HepG2 (cell line): ENCODE data around the gene LAMC3. TPM values are rescaled to one million over a fixed set of nuclear protein-coding genes. Genes with fewer than 3 reads are reported as not detected.

ENCODE experiments used
- AHR ChIP-seq: IDR thresholded peaks from 2 replicates; pipeline ENCODE4 v1.6.1; 2018; ENCODE audit warnings: missing genetic modification reagents, missing compliant biosample characterization
- CBX5 ChIP-seq: sonication (generic); formaldehyde crosslinking; IDR thresholded peaks from 2 replicates; pipeline ENCODE4 v1.4.0; 2020; ENCODE audit warnings: missing genetic modification reagents, borderline replicate concordance
- CREB1 ChIP-seq, 2 experiments: fragments of 450-650 bp in 1 of 2; IDR thresholded peaks; 2 replicates each; pipeline ENCODE4 v1.6.1; 2016 to 2017; ENCODE audit warnings: control low read depth in 1 of 2, mild to moderate bottlenecking in 1 of 2, missing compliant biosample characterization in 1 of 2, missing genetic modification characterization in 1 of 2
- GTF3A ChIP-seq: sonication (generic); formaldehyde crosslinking; conservative IDR thresholded peaks from 2 replicates; pipeline ENCODE4 v1.4.0; 2020; ENCODE audit warnings: mild to moderate bottlenecking, missing genetic modification reagents
- HMG20A ChIP-seq: IDR thresholded peaks from 2 replicates; pipeline ENCODE4 v1.6.1; 2016; ENCODE audit warnings: borderline replicate concordance
- NBN ChIP-seq: fragments of 450-650 bp; conservative IDR thresholded peaks from 2 replicates; pipeline ENCODE4 v1.6.1; 2017
- NFE2L2 ChIP-seq: fragments of 150-350 bp; IDR thresholded peaks from 2 replicates; pipeline ENCODE4 v1.6.1; 2014; ENCODE audit warnings: low read length
- PBX2 ChIP-seq: IDR thresholded peaks from 2 replicates; pipeline ENCODE4 v1.6.1; 2016; ENCODE audit warnings: control low read depth
- SNAPC5 ChIP-seq: sonication (generic); formaldehyde crosslinking; IDR thresholded peaks from 2 replicates; pipeline ENCODE4 v1.8.1; 2023; ENCODE audit warnings: mild to moderate bottlenecking, missing genetic modification reagents, borderline replicate concordance
- SP140L ChIP-seq: sonication (generic); formaldehyde crosslinking; IDR thresholded peaks from 2 replicates; pipeline ENCODE4 v1.4.0; 2020; ENCODE audit warnings: missing genetic modification reagents, borderline replicate concordance
- SP4 ChIP-seq: sonication (generic); formaldehyde crosslinking; IDR thresholded peaks from 2 replicates; pipeline ENCODE4 v1.8.1; 2023; ENCODE audit warnings: mild to moderate bottlenecking, missing genetic modification reagents
- ZBTB20 ChIP-seq: sonication (generic); formaldehyde crosslinking; IDR thresholded peaks from 2 replicates; pipeline ENCODE4 v1.8.1; 2023; ENCODE audit warnings: missing genetic modification reagents, low read depth, mild to moderate bottlenecking, borderline replicate concordance
- ZBTB39 ChIP-seq: sonication (generic); formaldehyde crosslinking; IDR thresholded peaks from 2 replicates; pipeline ENCODE4 v1.5.0; 2020; ENCODE audit warnings: missing genetic modification reagents
- ZFP36L1 ChIP-seq: sonication (generic); formaldehyde crosslinking; IDR thresholded peaks from 2 replicates; pipeline ENCODE4 v1.8.0; 2022; ENCODE audit warnings: mild to moderate bottlenecking, missing genetic modification reagents, moderate library complexity
- ZHX1 ChIP-seq: sonication (generic); formaldehyde crosslinking; IDR thresholded peaks from 2 replicates; pipeline ENCODE4 v1.8.1; 2022; ENCODE audit warnings: low read depth, mild to moderate bottlenecking, missing genetic modification reagents
- ZNF230 ChIP-seq: sonication (generic); formaldehyde crosslinking; IDR thresholded peaks from 2 replicates; pipeline ENCODE4 v1.4.0; 2020; ENCODE audit warnings: mild to moderate bottlenecking, missing genetic modification reagents
- ZNF446 ChIP-seq: sonication (generic); formaldehyde crosslinking; IDR thresholded peaks from 2 replicates; pipeline ENCODE4 v1.5.0; 2020; ENCODE audit warnings: mild to moderate bottlenecking, missing genetic modification reagents
- ZNF468 ChIP-seq: sonication (generic); formaldehyde crosslinking; IDR thresholded peaks from 2 replicates; pipeline ENCODE4 v1.8.0; 2022; ENCODE audit warnings: mild to moderate bottlenecking, moderate library complexity, missing genetic modification reagents
- ZNF546 ChIP-seq: sonication (generic); formaldehyde crosslinking; conservative IDR thresholded peaks from 2 replicates; pipeline ENCODE4 v1.8.1; 2023; ENCODE audit warnings: mild to moderate bottlenecking, missing genetic modification reagents
- ZNF616 ChIP-seq: sonication (generic); formaldehyde crosslinking; IDR thresholded peaks from 2 replicates; pipeline ENCODE4 v1.5.0; 2020; ENCODE audit warnings: low read depth, mild to moderate bottlenecking, missing genetic modification reagents
- ZXDC ChIP-seq: sonication (generic); formaldehyde crosslinking; IDR thresholded peaks from 2 replicates; pipeline ENCODE4 v1.5.0; 2020; ENCODE audit warnings: mild to moderate bottlenecking, missing genetic modification reagents
- polyA plus RNA-seq, 8 experiments: library from polyadenylated mRNA; depleted of rRNA in 3 of 8; stranded (reverse) in 7 of 8; unstranded in 1 of 8; fragments of >200 nt; fragmentation: Illumina TruSeq in 4 of 8; extraction: Trizol in 4 of 8; gene quantifications; 2 replicates each; pipeline versions ENCODE4 v1.2.1 to v1.2.3, GENCODE V29; 2011 to 2016; ENCODE audit warnings: low read depth in 4 of 8, missing spikeins in 1 of 8, mixed read lengths in 1 of 8; ENCODE audit not compliant: insufficient read depth in 1 of 8
- total RNA-seq, 5 experiments: library from RNA; depleted of rRNA; stranded (reverse); fragments of >200 nt; fragmentation: Illumina TruSeq; extraction: Trizol; gene quantifications; 2 replicates each; pipeline ENCODE4 v1.2.3, GENCODE V29; 2016; ENCODE audit warnings: low read depth in 1 of 5

Gene LAMC3
- total and polyA plus RNA-seq, 2 of the 13 experiments (the other 11 are each of a cell fraction or from before 2014, with no cell fraction given), result 0.07 to 0.57 TPM

GRCh38 chr9:131125288-131126058 is 116.5 kb downstream of the LAMC3 start, which contains the start of gene NUP214 (continued):
- TF ChIP-seq SP140L (CRISPR knock-in tag) (no peak; the same call in 1 of the 2 replicates), ZHX1 (CRISPR knock-in tag) (peak; percentile 91), HMG20A (CRISPR knock-in tag) (no peak), SP4 (CRISPR knock-in tag) (peak; percentile 86), ZNF230 (CRISPR knock-in tag) (no peak), SNAPC5 (no peak), ZNF546 (CRISPR knock-in tag) (peak; percentile 51; the same call in 1 of the 2 replicates), NBN (no peak), NFE2L2 (no peak), GTF3A (CRISPR knock-in tag) (no peak), ZNF446 (CRISPR knock-in tag) (no peak), ZBTB20 (no peak), PBX2 (no peak), ZFP36L1 (CRISPR knock-in tag) (no peak; the same call in 1 of the 2 replicates), ZNF468 (CRISPR knock-in tag) (peak; percentile 85; the same call in 1 of the 2 replicates), CREB1 (IDR thresholded peaks at IDR 0.05) (peak; percentile 99), CREB1 (CRISPR knock-in tag; IDR thresholded peaks at IDR 0.05) (peak; percentile 100), CBX5 (CRISPR knock-in tag) (peak; percentile 72; the same call in 1 of the 2 replicates), ZBTB39 (CRISPR knock-in tag) (no peak; the same call in 1 of the 2 replicates), ZNF616 (CRISPR knock-in tag) (no peak; the same call in 1 of the 2 replicates), ZXDC (CRISPR knock-in tag) (no peak), AHR (CRISPR knock-in tag) (peak; percentile 59; the same call in 1 of the 2 replicates)
